B cell (primary cell): Measurements from ENCODE around the gene BNC2. TPM values are rescaled to one million over a fixed set of nuclear protein-coding genes. Genes with fewer than 3 reads are reported as not detected.

Experiments
- ATAC-seq: fragments of 200-7000 bp; cut with Tn5 transposase; one replicate; pipeline ENCODE4 v1.10.0; 2021; ENCODE audit warnings: low read depth, mild to moderate bottlenecking, moderate number of reproducible peaks, moderate library complexity
- CTCF ChIA-PET: fragments of 350-600 bp; sonication (Branson Sonifier 250); formaldehyde crosslinking; loops from one replicate; lab custom pipeline; 2021; ENCODE audit warnings: antibody characterized with exemption, inconsistent platforms; lab: Charles Lee
- POLR2A ChIA-PET: fragments of 350-600 bp; sonication (Branson Sonifier 250); formaldehyde crosslinking; loops from one replicate; lab custom pipeline; 2021; ENCODE audit warnings: antibody characterized with exemption; lab: Charles Lee
- DNase-seq: peaks from one replicate; pipeline ENCODE4 v3.0.0; 2013
- H2AFZ ChIP-seq: 2 replicates; pipeline ENCODE4 v1.6.1; 2012; ENCODE audit warnings: mild to moderate bottlenecking, low read depth, low read length; ENCODE audit not compliant: insufficient read depth, poor library complexity, severe bottlenecking
- H3K27ac ChIP-seq, 2 donors: 1 replicate in 1 of 2; 2 replicates in 1 of 2; pipeline ENCODE4 v1.5.1; 2012 to 2013; ENCODE audit warnings: low read length in 2 of 2, mild to moderate bottlenecking in 2 of 2, moderate library complexity in 1 of 2
- H3K27me3 ChIP-seq, 4 experiments: fragments of 200-600 bp in 1 of 4; sonication (generic) in 1 of 4; replicated peaks in 1 of 4; 1 replicate in 2 of 4; 2 replicates in 2 of 4; pipeline versions ENCODE4 v1.6.1 to v1.7.0; 2013 to 2016; ENCODE audit warnings: low read length in 3 of 4, mild to moderate bottlenecking in 2 of 4, mixed read lengths in 1 of 4, moderate library complexity in 1 of 4; ENCODE audit not compliant: insufficient read depth in 4 of 4, control insufficient read depth in 3 of 4; ENCODE audit errors: control extremely low read depth in 1 of 4
- H3K36me3 ChIP-seq, 2 experiments: replicated peaks in 1 of 2; 1 replicate in 1 of 2; 2 replicates in 1 of 2; pipeline versions ENCODE4 v1.6.1 to v1.7.1; 2013; ENCODE audit warnings: low read length in 1 of 2; ENCODE audit not compliant: insufficient read depth in 2 of 2, control insufficient read depth in 1 of 2; ENCODE audit errors: control extremely low read depth in 1 of 2, extremely low read depth in 1 of 2
- H3K4me1 ChIP-seq, 2 donors: fragments of 200-600 bp in 1 of 2; sonication (generic) in 1 of 2; 1 replicate in 1 of 2; 2 replicates in 1 of 2; pipeline versions ENCODE4 v1.5.1 to v1.6.1; 2013 to 2017; ENCODE audit warnings: low read length in 2 of 2; ENCODE audit not compliant: control insufficient read depth in 2 of 2, insufficient read depth in 2 of 2
- H3K4me2 ChIP-seq: replicated peaks from 2 replicates; pipeline ENCODE3; 2012; ENCODE audit warnings: mild to moderate bottlenecking, low read depth, low read length; ENCODE audit not compliant: poor library complexity, severe bottlenecking
- H3K4me3 ChIP-seq, 5 experiments: fragments of 200-600 bp in 1 of 5; sonication (generic) in 1 of 5; 1 replicate in 3 of 5; 2 replicates in 2 of 5; pipeline versions ENCODE4 v1.5.1 to v1.7.0; 2011 to 2016; ENCODE audit warnings: low read length in 4 of 5, mild to moderate bottlenecking in 4 of 5, low read depth in 2 of 5, control low read depth in 1 of 5, moderate library complexity in 1 of 5; ENCODE audit not compliant: insufficient read depth in 1 of 5; ENCODE audit errors: control extremely low read depth in 1 of 5, extremely low read depth in 1 of 5
- H3K79me2 ChIP-seq: fragments of 200-600 bp; sonication (generic); one replicate; pipeline ENCODE4 v1.6.0; 2016; ENCODE audit warnings: low read length; ENCODE audit not compliant: control insufficient read depth, insufficient read depth
- H3K9ac ChIP-seq: fragments of 200-600 bp; sonication (generic); 2 replicates; pipeline ENCODE4 v1.6.1; 2017; ENCODE audit warnings: mild to moderate bottlenecking, low read length, moderate library complexity
- H3K9me3 ChIP-seq, 3 donors: one replicate each; pipeline versions ENCODE4 v1.6.1 to v1.7.1; 2013; ENCODE audit warnings: low read length in 2 of 3; ENCODE audit not compliant: control insufficient read depth in 2 of 3, insufficient read depth in 1 of 3; ENCODE audit errors: control extremely low read depth in 1 of 3
- H4K20me1 ChIP-seq: 2 replicates; pipeline ENCODE4 v1.6.0; 2012; ENCODE audit warnings: mild to moderate bottlenecking, low read length; ENCODE audit not compliant: insufficient read depth, control insufficient read depth, poor library complexity, severe bottlenecking
- H3K27ac Mint-ChIP-seq: one replicate; pipeline ENCODE4 v1.8.0; 2021; ENCODE audit warnings: mixed read lengths
- H3K27me3 Mint-ChIP-seq: one replicate; pipeline ENCODE4 v1.8.0; 2021; ENCODE audit warnings: mixed read lengths
- H3K4me1 Mint-ChIP-seq: one replicate; pipeline ENCODE4 v1.8.0; 2021; ENCODE audit warnings: mixed read lengths
- H3K4me3 Mint-ChIP-seq: one replicate; pipeline ENCODE4 v1.8.0; 2021; ENCODE audit warnings: mixed read lengths
- H3K9me3 Mint-ChIP-seq: one replicate; pipeline ENCODE4 v1.8.0; 2022; ENCODE audit warnings: mixed read lengths; ENCODE audit not compliant: insufficient read depth
- CTCF ChIP-seq: fragments of 200-600 bp; IDR thresholded peaks from one replicate; pipeline ENCODE4 v1.8.0; 2022; ENCODE audit warnings: antibody characterized with exemption, mild to moderate bottlenecking
- EZH2 ChIP-seq: IDR thresholded peaks from 2 replicates; pipeline ENCODE4 v1.6.1; 2012; ENCODE audit warnings: borderline replicate concordance, low read depth, mild to moderate bottlenecking, moderate library complexity, low read length; ENCODE audit not compliant: insufficient read depth, poor library complexity, severe bottlenecking
- WGBS: methylation state at CpG from one replicate; pipeline ENCODE4 v1.1.5; 2013; ENCODE audit warnings: missing lambda C conversion rate; ENCODE audit not compliant: insufficient coverage; 5-methylcytosine and 5-hydroxymethylcytosine counted together
- intact Hi-C: fragments of 100-400 bp; cut with micrococcal nuclease; formaldehyde crosslinking; loops from one replicate; pipeline ENCODE4 v1.10.0; 2022
- polyA plus RNA-seq: library from polyadenylated mRNA; depleted of rRNA; stranded (reverse); fragments of >200 nt; gene quantifications from 2 replicates; pipeline ENCODE4 v1.2.3, GENCODE V29; 2012
- total RNA-seq, 2 donors: library from RNA; stranded (reverse); fragments of 120-200 nt in 1 of 2; gene quantifications; 1 replicate in 1 of 2; 2 replicates in 1 of 2; pipeline versions ENCODE4 v1.2.3 to v1.2.4, GENCODE V29; 2013 to 2022

The BNC2 gene
- total and polyA plus RNA-seq, 2 donors (not counting 1 experiment from before 2014, with no cell fraction given), result 0.01 TPM; not detected in 1

- H3K4me2 ChIP-seq, result no peak overlapping the region
- H3K79me2 ChIP-seq, result no peaks in the 10 kb centered on the region
- TF ChIP-seq EZH2 (no peak), CTCF (no peak)
- H4K20me1 ChIP-seq, result no peaks in the 10 kb centered on the region
- CTCF ChIA-PET, result no interaction called here
- POLR2A ChIA-PET, result no interaction called here
- no peak for DNase-seq
- Mint-ChIP-seq H3K27me3 (no peaks in the 10 kb centered on the region), H3K27ac (no peak overlapping the region), H3K4me1 (no peaks in the 10 kb centered on the region), H3K4me3 (no peak overlapping the region), H3K9me3 (no peaks in the 10 kb centered on the region)
- H3K27me3 ChIP-seq, result no peaks in the 10 kb centered on the region
- no peaks in the 10 kb centered on the region for H3K4me1 ChIP-seq
- H3K9ac ChIP-seq, result no peak overlapping the region
- ATAC-seq, result no peak
- 85% methylated on average over 2 of the region's 2 CpGs for WGBS
- H3K36me3 ChIP-seq, result no peaks in the 10 kb centered on the region
- H2AFZ ChIP-seq, result no peak overlapping the region
- intact Hi-C loops, result no loop called here
- H3K27ac ChIP-seq, result no peak overlapping the region
- H3K4me3 ChIP-seq, result no peak overlapping the region
- H3K9me3 ChIP-seq, result no peaks in the 10 kb centered on the region
Observed at GRCh38 chr9:16690205-16690604, 180.3 kb downstream of the BNC2 start.

GRCh38 chr9:16689351-16689938 lies 181.0 kb downstream of the BNC2 start:
- no peaks in the 10 kb centered on the region for H3K79me2 ChIP-seq
- H2AFZ ChIP-seq, result no peak overlapping the region
- no peak overlapping the region for H3K27ac ChIP-seq
- no peak for TF ChIP-seq EZH2
- TF ChIP-seq CTCF, result no peak
- CTCF ChIA-PET, result no interaction called here
- H3K9me3 Mint-ChIP-seq, result no peaks in the 10 kb centered on the region
- H3K4me2 ChIP-seq, result no peak overlapping the region
- H3K9ac ChIP-seq, result no peak overlapping the region
- no peaks in the 10 kb centered on the region for H3K4me1 ChIP-seq
- no peaks in the 10 kb centered on the region for H3K4me1 Mint-ChIP-seq
- H3K27me3 ChIP-seq, result no peaks in the 10 kb centered on the region
- no peak overlapping the region for H3K27ac Mint-ChIP-seq
- intact Hi-C loops, result no loop called here
- no peak for DNase-seq
- no peak for ATAC-seq
- no peak overlapping the region for H3K4me3 ChIP-seq
- no peaks in the 10 kb centered on the region for H3K36me3 ChIP-seq
- POLR2A ChIA-PET, result no interaction called here
- H3K27me3 Mint-ChIP-seq, result no peaks in the 10 kb centered on the region
- no peaks in the 10 kb centered on the region for H3K9me3 ChIP-seq
- H4K20me1 ChIP-seq, result no peaks in the 10 kb centered on the region
- no peak overlapping the region for H3K4me3 Mint-ChIP-seq
- WGBS, result 83% methylated on average over 2 of the region's 5 CpGs
